ENCODE data around the gene SEMA3E.

The SEMA3E gene

GRCh38 chr7:83509255-83510021, 139.5 kb downstream of the SEMA3E start:
- DNase-seq (ENCODE audit: low read depth in 1 of 2, low spot score in 1 of 2), result no peak
- Histone ChIP-seq H3K27ac (replicated peaks) (no peak overlapping the region), H3K4me3 (replicated peaks; ENCODE audit: insufficient read depth, low read length) (no peak overlapping the region), H3K27me3 (ENCODE audit: insufficient read depth, poor library complexity, severe bottlenecking) (no peaks in the 10 kb centered on the region)
- TF ChIP-seq SPI1 (IDR thresholded peaks at IDR 0.05; ENCODE audit: borderline replicate concordance, low read depth), result no peak
- TF ChIP-seq REST (IDR thresholded peaks at IDR 0.05; ENCODE audit: insufficient replicate concordance, low read depth), result no peak
- no peak for TF ChIP-seq GABPA (IDR thresholded peaks at IDR 0.05; ENCODE audit: low read depth)
- TF ChIP-seq CTCF (IDR thresholded peaks at IDR 0.05; ENCODE audit: insufficient read depth, low read length), result no peak
- no peak for TF ChIP-seq POLR2AphosphoS5 (IDR thresholded peaks at IDR 0.05; ENCODE audit: low read depth)

GRCh38 chr7:83504330-83504729, 144.6 kb downstream of the SEMA3E start:
- no peaks in the 10 kb centered on the region for H3K27me3 ChIP-seq (ENCODE audit: insufficient read depth, poor library complexity, severe bottlenecking)
- TF ChIP-seq REST (IDR thresholded peaks at IDR 0.05; ENCODE audit: insufficient replicate concordance, low read depth) (no peak), POLR2AphosphoS5 (IDR thresholded peaks at IDR 0.05; ENCODE audit: low read depth) (no peak), CTCF (IDR thresholded peaks at IDR 0.05; ENCODE audit: insufficient read depth, low read length) (no peak), GABPA (IDR thresholded peaks at IDR 0.05; ENCODE audit: low read depth) (no peak), SPI1 (IDR thresholded peaks at IDR 0.05; ENCODE audit: borderline replicate concordance, low read depth) (no peak)
- no peak overlapping the region for H3K4me3 ChIP-seq (replicated peaks; ENCODE audit: insufficient read depth, low read length)
- no peak overlapping the region for H3K27ac ChIP-seq (replicated peaks)
- DNase-seq (ENCODE audit: low read depth in 1 of 2, low spot score in 1 of 2), result no peak

GRCh38 chr7:83502636-83503035, 146.3 kb downstream of the SEMA3E start:
- DNase-seq (ENCODE audit: low read depth in 1 of 2, low spot score in 1 of 2), result no peak
- Histone ChIP-seq H3K27me3 (ENCODE audit: insufficient read depth, poor library complexity, severe bottlenecking) (no peaks in the 10 kb centered on the region), H3K4me3 (replicated peaks; ENCODE audit: insufficient read depth, low read length) (no peak overlapping the region), H3K27ac (replicated peaks) (no peak overlapping the region)
- TF ChIP-seq CTCF (IDR thresholded peaks at IDR 0.05; ENCODE audit: insufficient read depth, low read length) (no peak), GABPA (IDR thresholded peaks at IDR 0.05; ENCODE audit: low read depth) (no peak)

- TF ChIP-seq SPI1 (IDR thresholded peaks at IDR 0.05; ENCODE audit: borderline replicate concordance, low read depth) (no peak), REST (IDR thresholded peaks at IDR 0.05; ENCODE audit: insufficient replicate concordance, low read depth) (no peak), CTCF (IDR thresholded peaks at IDR 0.05; ENCODE audit: insufficient read depth, low read length) (no peak), POLR2AphosphoS5 (IDR thresholded peaks at IDR 0.05; ENCODE audit: low read depth) (no peak), GABPA (IDR thresholded peaks at IDR 0.05; ENCODE audit: low read depth) (no peak)
- Histone ChIP-seq H3K27ac (replicated peaks) (no peak overlapping the region), H3K4me3 (replicated peaks; ENCODE audit: insufficient read depth, low read length) (no peak overlapping the region), H3K27me3 (ENCODE audit: insufficient read depth, poor library complexity, severe bottlenecking) (no peaks in the 10 kb centered on the region)
- no peak for DNase-seq (ENCODE audit: low read depth in 1 of 2, low spot score in 1 of 2)
These were observed 154.3 kb downstream of the SEMA3E start for GRCh38 chr7:83494683-83495082.
